ENCODE measurements around the gene WAS. TPM values are rescaled to one million over a fixed set of nuclear protein-coding genes. Genes with fewer than 3 reads are reported as not detected.

The WAS gene
- total and polyA plus RNA-seq, 7 donors: 0.45 to 2.9 (median 0.85) TPM

- H3K9me3 ChIP-seq: no peaks in the 10 kb centered on the region
- no peaks in the 10 kb centered on the region for H3K36me3 ChIP-seq (ENCODE audit: insufficient read depth in 1 of 2, low read depth in 1 of 2)
- no peak for TF ChIP-seq CTCF (IDR thresholded peaks at IDR 0.05)
- WGBS, 3 donors: 70 to 86% (median 86%) methylated on average over 7 of the region's 7 CpGs
- peaks cover 0 to 7% (median 0%) of the 10 kb centered on the region in 3 donors for H3K27me3 ChIP-seq (ENCODE audit: insufficient read depth in 3 of 3, low read length in 2 of 3)
- no peaks in the 10 kb centered on the region for H3K4me1 ChIP-seq
- ATAC-seq: peak in 1 of 4 donors; percentile 44
- peak overlapping the region; percentile 30 for H3K4me3 ChIP-seq
- intact Hi-C loops (cut with DNase I): no loop called here
- H3K27ac ChIP-seq: peak overlapping the region; percentile 71
- no peak for DNase-seq
Measured at GRCh38 chrX:48711929-48712505, 28.4 kb downstream of the WAS start.

- Histone ChIP-seq H3K9me3 (no peaks in the 10 kb centered on the region), H3K27me3 (ENCODE audit: insufficient read depth in 3 of 3, low read length in 2 of 3) (no peaks in the 10 kb centered on the region), H3K4me1 (no peaks in the 10 kb centered on the region), H3K27ac (no peak overlapping the region), H3K36me3 (ENCODE audit: insufficient read depth in 1 of 2, low read depth in 1 of 2) (no peaks in the 10 kb centered on the region), H3K4me3 (no peak overlapping the region)
- TF ChIP-seq CTCF (IDR thresholded peaks at IDR 0.05): no peak
- intact Hi-C loops (cut with DNase I): no loop called here
- no peak for DNase-seq
- ATAC-seq: no peak
- 71 to 95% (median 89%) methylated on average over 2 of the region's 2 CpGs for WGBS, 3 donors
Measured at GRCh38 chrX:48713847-48714246, 30.2 kb downstream of the WAS start.

- WGBS, 3 donors: 65 to 78% (median 74%) methylated on average over 5 of the region's 5 CpGs
- intact Hi-C loops (cut with DNase I): no loop called here
- no peak for TF ChIP-seq CTCF (IDR thresholded peaks at IDR 0.05)
Measured at GRCh38 chrX:48714573-48714972, 31.0 kb downstream of the WAS start.

GRCh38 chrX:48715072-48715471 lies 31.5 kb downstream of the WAS start:
- no peaks in the 10 kb centered on the region for H3K4me1 ChIP-seq
- H3K27me3 ChIP-seq (ENCODE audit: insufficient read depth in 3 of 3, low read length in 2 of 3): no peaks in the 10 kb centered on the region
- no peak overlapping the region for H3K4me3 ChIP-seq
- ATAC-seq (peak in 1 of 4 donors; percentile 38), DNase-seq (no peak)
- no peak overlapping the region for H3K27ac ChIP-seq
- H3K9me3 ChIP-seq: no peaks in the 10 kb centered on the region
- intact Hi-C loops (cut with DNase I): no loop called here
- TF ChIP-seq CTCF (IDR thresholded peaks at IDR 0.05): no peak
- WGBS, 3 donors: 28 to 35% (median 30%) methylated on average over 2 of the region's 2 CpGs
- H3K36me3 ChIP-seq (ENCODE audit: insufficient read depth in 1 of 2, low read depth in 1 of 2): no peaks in the 10 kb centered on the region

More at GRCh38 chrX:48714573-48714972, 31.0 kb downstream of the WAS start:
- H3K27ac ChIP-seq: no peak overlapping the region
- ATAC-seq (no peak), DNase-seq (no peak)
- no peak overlapping the region for H3K4me3 ChIP-seq
- H3K27me3 ChIP-seq (ENCODE audit: insufficient read depth in 3 of 3, low read length in 2 of 3): no peaks in the 10 kb centered on the region
- no peaks in the 10 kb centered on the region for H3K36me3 ChIP-seq (ENCODE audit: insufficient read depth in 1 of 2, low read depth in 1 of 2)
- H3K9me3 ChIP-seq: no peaks in the 10 kb centered on the region
- H3K4me1 ChIP-seq: no peaks in the 10 kb centered on the region

Measured in psoas muscle (tissue), 8 donors.